ENCODE measurements around the gene ATP1A1.

The ATP1A1 gene

DNA sequence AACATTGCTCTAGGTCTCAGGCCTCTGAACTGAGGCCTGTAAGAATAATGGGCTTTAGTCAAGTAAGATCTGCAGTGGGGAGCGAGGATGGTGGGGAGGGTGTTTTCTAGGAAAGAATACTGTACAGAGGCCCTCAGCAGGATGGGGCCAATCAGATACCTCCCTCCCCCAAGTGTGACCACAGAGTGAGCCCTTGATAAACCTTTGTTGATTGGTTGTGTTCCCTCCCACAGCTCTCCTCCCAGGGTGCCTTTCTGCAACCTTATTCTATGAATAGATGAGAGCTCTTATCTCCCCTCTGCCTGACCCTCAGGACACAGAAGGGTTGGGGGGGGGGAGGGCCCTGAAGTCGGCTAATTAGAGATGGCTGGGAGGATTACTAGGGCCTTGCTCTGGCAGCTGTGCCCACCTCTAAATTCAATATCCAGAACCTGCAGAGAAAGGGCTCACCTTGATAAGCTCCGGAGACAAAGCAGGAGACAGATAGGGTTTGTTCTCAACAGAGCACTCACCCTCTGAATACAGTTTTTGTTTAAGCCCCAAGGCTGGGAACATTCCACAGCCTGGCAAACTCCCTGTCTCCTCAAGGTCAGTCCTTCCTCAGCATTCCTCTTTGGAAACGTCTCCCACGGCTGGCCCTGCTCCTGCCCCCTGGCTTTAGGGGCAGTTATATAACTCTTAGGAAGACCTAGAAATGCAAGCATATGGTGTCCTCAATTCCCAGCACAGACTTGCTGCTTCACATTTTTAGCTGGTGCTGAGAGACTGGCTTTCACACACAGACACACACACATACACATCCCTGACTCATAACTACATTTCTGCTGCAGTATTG is 42.9 kb downstream of the ATP1A1 start:
- no peak for DNase-seq

DNA sequence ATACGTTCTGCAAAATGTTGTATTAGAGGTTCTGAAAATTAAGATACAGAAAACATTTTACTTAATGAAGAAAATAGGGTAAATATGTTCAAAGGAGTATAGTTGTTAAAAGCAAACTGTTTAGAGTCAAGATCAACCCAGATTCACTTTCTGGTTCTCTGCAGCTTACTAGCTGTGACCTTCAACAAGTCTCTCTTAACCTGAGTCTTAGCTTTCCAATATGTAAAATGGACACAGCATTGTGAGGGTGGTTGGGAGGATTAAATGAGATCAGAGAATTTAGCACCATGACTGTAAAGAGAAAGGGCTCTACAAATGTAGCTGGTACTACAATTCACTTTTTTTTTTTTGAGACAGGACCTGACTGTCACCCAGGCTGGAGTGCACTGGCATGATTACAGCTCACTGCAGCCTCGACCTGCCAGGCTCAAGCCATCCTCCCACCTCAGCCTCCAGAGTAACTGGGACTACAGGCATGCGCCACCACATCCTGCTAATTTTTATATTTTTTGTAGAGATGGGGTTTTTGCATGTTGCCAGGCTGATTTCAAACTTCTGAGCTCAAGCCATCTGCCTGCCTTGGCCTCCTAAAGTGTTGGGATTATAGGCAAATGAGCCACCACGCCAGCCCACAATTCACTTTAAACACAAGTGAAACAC is 43.9 kb downstream of the ATP1A1 start:
- no peak for DNase-seq

DNA sequence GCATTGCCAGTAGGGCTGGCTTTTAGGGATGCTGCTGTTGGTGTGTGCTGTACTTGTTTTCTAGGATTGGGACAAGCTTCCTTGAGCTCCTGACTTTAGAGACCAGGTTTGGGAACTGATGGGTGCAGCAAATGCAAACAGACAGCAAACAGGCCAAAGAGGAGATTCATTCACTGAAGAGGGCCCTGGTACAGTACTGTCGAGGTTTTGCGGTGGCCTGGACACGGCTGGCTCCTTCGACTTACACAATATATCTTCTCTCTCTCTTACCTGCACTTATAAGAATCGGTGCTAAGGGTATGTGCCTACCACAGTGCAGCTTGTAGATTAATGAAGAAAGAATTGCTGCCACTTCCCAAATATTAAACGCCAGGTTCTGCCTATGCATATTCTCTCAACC is 44.6 kb downstream of the ATP1A1 start:
- no peak for DNase-seq

DNA sequence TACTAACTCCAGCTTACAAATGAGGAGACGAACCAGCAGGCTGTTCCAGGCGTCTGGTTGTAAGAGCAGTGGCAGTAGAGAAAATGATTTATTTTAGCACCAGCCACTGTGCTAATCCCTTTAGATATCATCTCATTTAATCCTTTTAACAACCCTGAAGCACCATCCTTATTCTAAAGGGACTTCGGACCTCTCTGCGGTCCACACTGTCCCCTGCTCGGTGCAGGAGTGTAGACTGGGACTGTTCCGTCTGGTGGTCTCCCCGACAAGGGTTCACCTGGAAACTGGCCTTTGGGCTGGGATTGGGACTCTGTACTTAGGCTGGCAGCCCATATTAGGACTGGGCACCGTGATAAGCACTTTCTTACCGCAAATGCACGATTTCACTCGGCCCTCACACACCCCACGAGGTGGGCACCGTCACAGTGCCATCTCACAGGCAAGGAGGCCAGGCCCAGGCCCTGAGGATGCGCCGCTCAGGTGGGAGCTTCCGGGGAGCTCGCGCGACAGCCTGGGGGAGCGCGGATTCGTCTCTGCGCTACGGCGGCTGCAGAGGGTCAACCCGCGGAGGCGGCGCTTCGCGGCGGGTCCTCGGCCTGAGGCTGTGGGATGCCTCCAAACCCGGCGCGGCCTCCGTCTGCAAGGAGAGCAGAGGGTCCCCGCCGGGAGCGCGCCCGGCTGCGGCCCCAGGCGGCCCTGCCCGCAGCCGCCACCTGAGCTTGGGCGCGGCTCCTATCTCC is 45.2 kb downstream of the ATP1A1 start:
- peak; percentile 29 to 43 for DNase-seq

DNA sequence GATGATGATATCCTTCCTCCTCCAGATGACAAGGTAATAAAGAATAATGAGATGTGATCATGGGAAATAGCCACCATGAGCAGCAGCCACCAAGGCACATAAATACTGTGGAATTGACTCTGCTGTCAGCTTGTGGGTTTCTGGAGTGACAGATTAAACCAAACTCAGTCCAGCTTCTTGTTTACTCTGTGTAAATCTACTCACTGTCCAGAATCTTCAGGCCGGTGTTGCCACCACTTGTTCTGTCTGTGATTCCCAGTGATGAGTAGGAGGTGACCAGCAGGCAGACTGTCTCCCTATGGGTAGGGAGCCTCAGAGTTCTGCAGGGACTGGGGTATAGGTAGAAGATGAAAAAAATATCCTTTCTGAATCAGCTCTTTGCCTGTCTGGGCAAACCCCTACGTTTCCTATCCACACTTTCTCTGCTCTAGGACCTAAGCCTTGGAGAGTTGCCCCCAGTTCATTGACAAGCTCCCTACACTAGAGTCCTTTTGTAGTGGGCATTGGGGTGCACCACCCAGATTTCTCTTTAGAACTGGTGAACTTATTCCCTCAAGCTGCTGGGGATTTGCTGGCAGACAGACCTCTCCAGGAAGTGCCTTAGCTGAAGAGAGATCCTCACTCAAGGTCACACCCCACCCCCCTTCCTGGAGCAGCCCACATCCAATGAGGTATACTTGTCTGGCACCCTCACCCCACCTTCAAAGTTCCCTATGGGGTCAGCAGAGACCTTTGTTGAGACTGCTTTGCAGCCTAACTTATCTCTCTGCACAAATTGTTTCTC is 47.6 kb downstream of the ATP1A1 start:
- DNase-seq, result no peak

DNA sequence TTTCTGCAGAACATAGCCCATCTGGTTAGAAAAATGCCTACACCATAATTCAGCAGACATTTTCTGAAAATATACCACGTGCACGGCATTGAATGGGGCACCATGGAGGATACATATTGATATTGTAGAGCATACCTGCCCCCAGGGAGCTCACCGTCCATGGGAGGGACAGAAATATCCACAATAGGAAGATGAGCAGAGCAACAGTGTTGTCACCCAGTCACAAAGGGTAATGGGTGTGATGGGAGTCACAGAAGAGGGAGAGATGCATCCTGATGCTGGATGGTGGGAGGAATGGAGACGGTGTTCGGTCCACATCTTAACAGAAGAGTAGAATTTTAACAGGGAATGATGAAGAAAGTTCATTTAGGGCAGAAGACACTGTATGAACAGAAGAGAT is 51.4 kb downstream of the ATP1A1 start:
- no peak for DNase-seq

DNA sequence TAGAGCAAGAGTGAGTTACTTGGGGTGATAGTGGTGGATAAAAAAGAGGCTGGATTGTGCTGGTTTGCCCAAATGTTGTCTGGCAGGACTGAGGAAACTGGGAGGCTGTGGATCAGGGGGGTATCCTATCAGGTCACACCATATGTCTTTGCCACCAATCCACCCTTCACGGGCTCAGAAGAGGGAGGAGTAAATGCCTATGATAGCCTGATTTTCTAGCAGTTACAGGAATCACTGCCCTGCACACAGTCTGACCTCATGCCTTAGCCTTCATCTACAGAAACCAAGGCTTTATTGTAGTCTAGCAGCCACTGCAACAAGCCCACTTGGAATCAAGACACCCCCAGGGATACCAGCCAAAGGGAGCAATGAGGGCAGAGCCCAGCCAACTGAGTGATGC is 51.8 kb downstream of the ATP1A1 start:
- no peak for DNase-seq

DNA sequence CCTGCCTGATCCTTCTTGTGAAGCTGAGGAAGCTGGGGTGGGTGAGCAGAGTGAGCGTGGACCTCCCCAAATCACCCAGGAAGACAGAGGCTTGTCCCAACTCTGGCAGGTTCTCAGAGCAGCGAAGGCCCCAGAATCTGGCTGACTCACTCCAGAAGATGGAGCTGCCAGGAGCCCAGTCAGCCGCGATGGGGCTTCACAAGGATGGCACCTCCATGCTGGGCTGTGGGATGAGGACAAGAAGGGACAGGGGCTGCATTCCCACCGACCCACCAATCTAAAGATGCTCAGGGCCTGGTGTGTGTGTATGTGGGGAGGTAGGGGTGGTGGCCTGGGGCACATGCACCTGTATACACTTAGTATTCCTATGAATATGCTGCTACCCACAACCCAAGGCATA is 52.9 kb downstream of the ATP1A1 start:
- DNase-seq, result no peak

DNA sequence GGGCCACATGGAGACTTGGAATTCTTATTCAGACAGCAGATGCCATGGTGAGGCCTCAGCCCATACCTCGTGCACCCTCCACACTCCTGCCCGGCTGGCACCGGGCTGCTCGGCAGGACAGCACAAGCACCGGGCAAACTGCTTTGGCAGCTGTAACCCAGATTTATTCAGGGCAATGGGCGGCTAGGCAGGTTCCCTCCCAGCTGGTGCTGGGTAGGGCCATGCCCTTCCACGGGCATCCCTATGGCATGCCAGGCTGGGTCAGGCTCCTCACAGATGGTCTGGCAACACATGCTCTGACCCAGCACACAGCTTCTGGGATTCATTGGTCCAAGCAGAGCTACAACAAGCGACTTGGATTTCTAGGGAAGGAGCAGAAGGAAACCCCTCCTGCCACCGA is 53.4 kb downstream of the ATP1A1 start:
- no peak for DNase-seq

DNA sequence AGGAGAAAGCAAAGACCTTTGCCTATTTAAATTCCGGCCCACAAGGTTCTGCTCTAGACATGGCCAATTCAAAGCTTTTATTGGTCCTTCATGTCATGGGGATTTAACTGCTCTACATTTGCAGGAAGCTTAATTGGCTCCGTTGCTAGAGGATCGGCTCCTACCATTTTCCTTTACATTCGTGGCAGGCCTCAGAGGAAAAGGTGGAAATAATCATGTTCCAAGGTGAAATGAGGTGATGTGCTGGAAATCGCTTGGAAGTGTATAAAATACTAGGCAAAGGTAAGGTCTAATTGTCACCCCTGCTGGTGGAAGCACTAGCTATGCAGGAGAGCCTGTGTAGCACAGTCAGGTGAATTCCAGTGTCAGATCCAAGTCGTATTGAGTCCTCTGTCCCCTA is 55.5 kb downstream of the ATP1A1 start:
- DNase-seq, result no peak

DNA sequence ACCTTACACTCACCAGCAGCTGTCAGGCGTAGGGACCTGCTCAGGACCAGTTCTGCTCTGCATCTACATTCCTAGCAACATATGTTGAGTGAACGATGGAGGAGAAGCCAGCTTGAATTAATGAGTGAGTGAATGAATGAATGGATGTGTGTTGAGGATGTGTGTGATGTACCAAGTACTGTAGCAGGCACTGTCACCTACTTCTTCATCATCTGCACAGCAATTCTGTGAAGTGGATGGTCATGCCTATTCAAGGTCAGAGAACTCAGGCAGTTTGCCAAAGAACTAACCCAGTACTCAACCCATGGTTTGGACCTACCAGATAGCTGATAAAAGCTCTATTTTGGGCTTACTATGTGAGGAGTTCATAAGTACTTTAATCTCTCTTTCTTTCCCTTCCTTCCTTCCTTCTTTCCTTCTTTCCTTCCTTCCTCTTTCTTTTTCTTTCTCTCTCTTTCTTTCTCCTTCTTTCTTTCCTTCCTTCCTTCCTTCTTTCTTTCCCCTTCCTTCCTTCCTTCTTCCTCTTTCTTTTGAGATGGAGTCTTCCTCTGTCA is 56.9 kb downstream of the ATP1A1 start:
- no peak for DNase-seq

DNA sequence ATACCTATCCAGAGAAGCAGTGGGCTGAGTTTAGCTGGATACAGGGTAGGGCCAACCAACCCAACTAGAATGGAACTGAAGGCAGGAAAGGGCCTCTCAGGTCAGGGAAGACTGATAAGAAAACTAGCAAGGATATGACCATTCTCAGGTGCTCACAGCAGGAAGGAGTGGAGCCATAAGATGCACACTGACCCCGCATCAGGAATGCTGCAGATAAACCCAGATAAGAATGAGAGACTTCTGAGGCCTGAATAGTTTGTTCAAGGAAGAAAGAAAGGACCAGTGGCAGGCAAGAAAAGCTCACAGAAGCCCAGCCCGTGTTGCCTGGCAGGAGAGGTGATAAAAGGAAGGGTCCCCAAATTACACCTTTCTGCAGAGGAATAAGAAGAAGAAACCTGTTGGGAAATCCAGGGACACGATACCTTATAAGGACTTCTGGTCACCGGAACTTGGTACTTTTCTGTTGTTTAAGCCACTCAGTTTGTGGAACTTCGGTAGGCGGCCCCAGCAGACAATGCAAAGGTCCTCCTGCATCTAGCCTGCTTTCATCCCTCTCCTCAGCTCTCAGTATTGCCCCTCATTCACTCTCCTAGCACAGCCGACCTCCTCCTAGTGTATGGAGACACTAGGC is 58.9 kb downstream of the ATP1A1 start:
- DNase-seq, result no peak

DNA sequence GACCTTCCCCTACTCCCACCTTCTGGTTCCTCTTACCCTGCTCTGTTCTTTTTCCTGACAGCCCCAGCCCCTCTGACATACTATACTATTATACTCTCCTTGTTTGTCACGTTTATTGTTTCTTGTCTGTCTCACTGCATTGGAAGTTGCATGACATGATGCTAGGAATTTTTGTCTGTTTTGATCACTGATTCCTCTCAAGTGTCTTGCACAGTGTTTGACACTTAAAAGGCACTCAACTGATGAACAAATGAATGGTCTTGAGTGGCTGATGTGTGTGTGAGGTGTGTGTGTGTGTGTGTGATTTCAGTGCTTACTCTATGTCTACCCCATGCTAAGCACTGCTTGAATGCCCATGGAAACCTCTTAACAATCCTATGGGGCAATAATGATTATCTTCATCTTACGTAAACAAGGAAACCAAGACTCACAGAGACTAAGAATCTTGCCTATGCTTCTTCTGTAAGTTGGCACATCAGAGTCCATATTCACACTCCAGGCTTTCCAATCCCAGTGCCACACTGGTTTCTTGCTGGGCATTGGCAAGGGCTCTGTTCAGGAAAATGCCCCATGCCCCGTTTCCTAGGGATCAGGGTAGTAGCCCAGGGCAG is 59.7 kb downstream of the ATP1A1 start:
- no peak for DNase-seq

DNA sequence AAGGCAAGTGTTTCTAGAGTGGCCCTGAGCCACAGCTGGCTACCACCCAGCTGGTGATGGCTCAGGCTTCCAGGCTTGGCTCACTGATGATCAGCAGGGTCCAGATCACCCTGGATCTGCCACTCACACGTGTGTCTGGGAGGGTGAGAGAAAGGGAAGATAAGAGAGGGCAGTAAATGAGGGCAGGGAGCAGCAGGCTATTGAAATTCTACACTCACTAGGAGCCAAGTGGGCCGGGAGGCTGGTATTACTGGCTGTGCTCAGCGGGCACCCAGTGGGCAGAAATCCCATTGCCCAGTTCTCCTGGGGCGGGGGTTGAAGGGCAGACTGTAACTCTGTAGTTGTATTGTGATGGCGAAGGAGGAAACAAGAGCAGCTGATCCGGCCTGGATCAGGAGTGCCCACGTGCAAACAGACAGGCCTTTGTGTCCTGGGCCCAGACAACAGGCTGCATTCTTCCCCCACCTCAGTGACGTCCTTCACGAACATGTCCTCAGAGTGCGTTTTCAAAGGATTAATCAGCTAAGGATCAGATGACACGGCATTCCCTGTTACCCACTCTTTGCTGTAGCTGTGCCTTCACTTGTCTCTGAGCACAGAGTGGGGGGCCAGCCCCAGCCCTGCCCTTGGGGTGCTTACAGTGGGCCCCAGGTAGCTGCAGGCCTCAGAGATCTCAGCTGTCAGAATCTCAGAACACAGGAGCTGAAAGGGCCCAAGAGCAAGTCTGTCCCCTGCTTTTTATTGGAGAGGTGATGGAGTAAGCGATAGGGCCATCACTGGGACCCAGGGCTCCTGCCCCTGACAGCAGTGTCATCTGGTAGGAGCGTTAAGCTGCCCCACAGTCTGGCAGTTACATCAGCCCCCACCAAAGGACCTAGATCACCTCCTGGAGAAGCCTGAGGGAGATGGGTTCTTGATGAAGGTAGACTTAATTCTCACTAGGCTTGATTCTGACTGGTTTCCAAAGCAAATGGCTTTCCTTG is 60.5 kb downstream of the ATP1A1 start:
- DNase-seq, result no peak

DNA sequence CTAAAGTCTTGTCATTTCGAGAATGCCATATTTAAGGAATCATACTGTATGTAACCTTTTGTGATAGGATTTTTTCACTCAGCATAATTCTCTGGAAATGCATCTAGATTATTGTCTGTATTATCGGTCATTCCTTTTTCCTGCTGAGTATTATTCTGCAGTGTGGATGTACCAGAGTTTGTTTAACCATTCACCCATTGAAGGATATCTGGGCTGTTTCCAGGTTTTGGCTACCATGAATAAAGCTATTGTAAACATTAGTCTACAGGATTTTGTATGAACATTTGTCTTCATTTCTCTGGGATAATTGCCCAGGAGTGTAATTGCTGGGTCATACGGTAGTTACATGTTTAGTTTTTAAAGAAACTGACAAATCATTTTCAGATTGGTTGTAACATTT is 61.8 kb downstream of the ATP1A1 start:
- no peak for DNase-seq

DNA sequence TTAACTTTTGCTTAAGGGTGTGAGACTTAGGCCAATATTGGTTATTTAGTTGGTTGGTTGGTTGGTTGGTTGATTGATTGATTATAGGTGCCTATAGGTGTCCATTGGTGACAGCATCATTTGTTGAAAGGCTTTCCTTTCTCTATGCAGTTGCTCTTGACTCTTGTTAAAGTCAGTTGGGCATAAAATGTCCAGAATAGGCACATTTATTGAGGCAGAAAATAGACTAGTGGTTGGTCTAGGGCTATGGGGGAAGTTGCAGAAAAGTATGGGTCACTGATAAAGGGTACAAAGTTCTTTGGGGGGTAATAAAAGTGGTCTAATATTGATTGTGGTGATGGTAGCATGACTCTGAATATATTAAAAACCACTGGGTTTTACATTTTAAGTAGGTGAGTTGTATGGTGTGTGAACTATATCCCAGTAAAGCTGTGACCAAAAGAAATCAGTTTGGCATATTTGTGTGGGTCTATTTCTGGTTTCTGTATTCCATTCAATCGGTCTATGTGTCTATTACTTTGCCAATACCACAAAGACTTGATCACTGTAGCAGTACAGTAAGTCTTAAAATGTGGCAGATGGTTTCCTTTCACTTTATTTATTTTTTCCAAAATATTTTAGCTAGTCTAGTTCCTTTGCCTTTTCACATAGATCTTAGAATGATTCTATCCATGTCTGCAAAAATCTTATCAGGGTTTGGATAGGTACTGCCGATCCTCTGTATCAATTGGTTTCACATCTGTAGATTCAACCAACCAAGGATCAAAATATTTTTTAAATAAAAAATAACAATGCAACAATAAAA is 63.0 kb downstream of the ATP1A1 start:
- DNase-seq, result no peak

DNA sequence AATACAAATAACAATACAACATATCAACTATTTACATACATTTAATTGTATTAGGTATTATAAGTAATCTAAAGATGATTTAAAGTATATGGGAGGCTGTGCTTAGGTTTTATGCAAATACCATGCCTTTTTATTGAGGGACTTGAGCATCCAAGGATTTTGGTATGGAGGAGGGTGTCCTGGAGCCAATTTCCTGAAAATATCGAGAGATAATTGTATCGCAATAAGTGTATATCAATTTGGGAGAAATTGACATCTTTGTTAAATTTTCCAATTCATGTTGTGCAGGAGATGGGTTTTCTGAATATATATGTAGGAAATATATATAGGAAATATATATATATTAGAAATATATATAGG is 63.5 kb downstream of the ATP1A1 start:
- DNase-seq, result no peak

DNA sequence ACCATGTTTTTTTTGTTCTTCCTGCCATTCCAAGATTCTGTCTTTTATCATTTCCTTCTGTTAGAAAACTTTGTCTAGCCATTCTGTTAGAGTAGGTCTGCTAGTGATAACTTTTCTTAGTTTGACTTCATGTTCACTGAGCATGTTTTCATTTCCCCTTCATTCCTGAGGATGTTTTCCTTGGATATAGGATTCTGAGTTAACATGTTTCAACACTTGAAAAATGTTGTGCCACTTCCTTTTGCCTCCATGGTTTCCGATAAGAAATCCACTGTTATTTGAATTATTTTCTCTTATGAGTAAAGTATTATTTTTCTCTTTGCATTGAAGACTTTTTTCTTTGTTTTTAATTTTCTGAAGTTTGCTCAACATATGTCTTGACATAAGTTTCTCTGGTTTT is 66.7 kb downstream of the ATP1A1 start:
- no peak for DNase-seq

DNA sequence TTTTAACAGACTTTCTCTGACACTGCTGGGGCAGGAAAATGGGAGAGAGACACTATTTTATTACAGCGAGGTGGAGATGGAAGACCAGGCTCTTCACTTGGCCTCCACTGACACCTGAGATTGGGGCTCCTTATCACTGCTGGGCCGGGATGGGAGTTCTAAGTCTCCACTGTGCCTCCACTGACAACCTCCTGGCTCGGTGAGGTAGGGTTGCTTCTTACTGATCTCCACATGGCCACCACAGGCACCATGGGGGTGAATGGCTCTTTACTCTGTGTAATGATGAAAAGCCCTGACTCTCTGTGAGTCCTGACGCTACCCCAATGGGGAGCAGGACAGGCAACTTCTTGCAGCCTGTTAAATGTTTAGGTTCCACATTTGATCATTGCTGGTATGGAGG is 67.7 kb downstream of the ATP1A1 start:
- DNase-seq, result no peak

DNA sequence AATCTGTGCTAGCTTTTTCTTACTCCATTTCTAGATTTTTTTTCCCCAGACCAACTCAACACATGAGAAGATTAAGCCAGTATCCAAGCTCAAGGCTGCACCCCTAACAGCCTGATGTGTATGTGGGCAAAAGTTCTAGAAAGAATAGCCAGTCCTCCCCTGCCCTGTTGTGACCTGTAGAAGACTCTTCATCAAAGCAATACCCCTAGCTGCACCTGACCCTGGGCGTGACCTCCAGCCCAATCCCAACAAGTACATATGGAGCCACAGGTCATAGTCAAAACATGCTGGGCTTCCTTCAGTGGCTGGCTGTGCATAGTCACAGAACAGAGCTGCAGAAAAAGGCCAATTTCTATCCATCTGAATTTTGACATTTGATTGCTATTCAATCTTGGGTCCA is 72.5 kb downstream of the ATP1A1 start:
- DNase-seq, result no peak
